Measurements from ENCODE around the gene HAUS3.

DNA sequence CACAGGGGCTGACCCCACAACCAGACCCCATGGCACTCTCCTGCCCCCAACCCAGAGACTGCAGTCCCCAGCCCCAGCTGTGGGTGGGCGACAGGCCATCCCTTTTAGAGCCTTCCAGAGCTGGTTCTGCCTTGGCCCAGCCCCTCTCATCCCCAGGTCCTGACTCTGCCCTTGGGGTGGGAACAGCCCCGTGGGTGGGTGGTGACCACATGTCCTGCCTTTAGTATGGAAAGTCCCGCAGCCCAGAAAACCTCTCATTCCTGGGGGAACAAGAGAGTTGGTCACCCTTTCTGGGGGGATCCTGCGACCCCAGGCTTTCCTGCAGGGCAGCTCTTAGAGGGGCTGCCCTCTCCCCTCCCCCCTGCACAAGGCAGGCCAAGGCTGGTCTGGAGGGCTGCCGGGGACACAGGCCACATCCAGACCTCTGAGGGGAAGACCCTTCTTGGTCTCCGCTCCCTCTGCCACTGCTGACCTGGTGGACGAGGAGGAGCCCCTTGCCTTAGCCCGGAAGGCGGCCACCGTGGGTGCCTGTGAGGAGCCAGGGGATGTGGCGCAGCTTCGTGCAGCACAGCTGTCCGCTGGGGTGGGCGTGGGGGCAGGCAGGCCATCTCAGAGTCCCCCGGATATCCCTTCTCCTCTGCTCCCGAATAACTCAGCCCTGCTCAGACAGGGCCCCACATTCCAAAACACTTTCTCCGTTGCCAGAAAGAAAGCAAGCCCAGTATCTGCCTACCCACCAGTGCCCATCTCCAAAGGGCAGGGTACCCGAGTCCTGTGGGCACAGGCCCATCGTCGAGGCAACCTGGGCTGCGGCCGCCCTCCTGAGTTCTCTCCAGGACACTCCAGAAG lies 26.7 kb upstream of the HAUS3 start:
- TF ChIP-seq CTCF (IDR thresholded peaks at IDR 0.05; ENCODE audit: low read length) = no peak
- TF ChIP-seq EZH2 (optimal IDR thresholded peaks at IDR 0.05; ENCODE audit: low read depth, low read length) = no peak
- TF ChIP-seq EZH2phosphoT487 (IDR thresholded peaks at IDR 0.05; ENCODE audit: low read length) = no peak
